Measurements from ENCODE around the gene ISL1. TPM values are rescaled to one million over a fixed set of nuclear protein-coding genes. Genes with fewer than 3 reads are reported as not detected.

Gene ISL1
- total and polyA plus RNA-seq, 2 of the 4 experiments (the other 2 are of a cell fraction): under 0.01 TPM; not detected in 1

- no peak overlapping the region for H3K56ac ChIP-seq (ENCODE audit: extremely low read depth, insufficient read depth, low read length)
- H3K36me3 ChIP-seq (ENCODE audit: control insufficient read depth, insufficient read depth, low read length): no peaks in the 10 kb centered on the region
- intact Hi-C loops (cut with micrococcal nuclease) (no loop called here), in situ Hi-C loops (cut with MboI; ENCODE audit: low sequenced_read_pairs) (no loop called here), dilution Hi-C loops (cut with HindIII; ENCODE audit: low sequenced_read_pairs, unreplicated experiment) (no loop called here)
- H3K18ac ChIP-seq (ENCODE audit: low read depth, low read length): no peak overlapping the region
- H2BK20ac ChIP-seq (ENCODE audit: low read depth, low read length): no peak overlapping the region
- POLR2A ChIA-PET (ENCODE audit: unreplicated experiment): no interaction called here
- no peaks in the 10 kb centered on the region for H3K4me1 ChIP-seq (ENCODE audit: control insufficient read depth, insufficient read depth, low read length)
- no peak overlapping the region for H3K9ac ChIP-seq (ENCODE audit: low read depth, low read length)
- no peak overlapping the region for H4K8ac ChIP-seq (ENCODE audit: low read depth in 2 of 2, low read length in 2 of 2)
- no peak overlapping the region for H2BK5ac ChIP-seq (ENCODE audit: low read depth, low read length, poor library complexity, severe bottlenecking)
- H3K9me1 ChIP-seq (ENCODE audit: insufficient read depth, low read length): no peaks in the 10 kb centered on the region
- no peak overlapping the region for H3K14ac ChIP-seq (replicated peaks; ENCODE audit: low read depth, low read length)
- no TSS peak for BruUV-seq (replicated peaks)
- no peak overlapping the region for H2AK9ac ChIP-seq (replicated peaks; ENCODE audit: low read depth, low read length, poor library complexity)
- H4K5ac ChIP-seq (ENCODE audit: low read depth, low read length): no peak overlapping the region
- no peak overlapping the region for H3K4me3 ChIP-seq (ENCODE audit: insufficient read depth, low read depth, low read length)
- no peaks in the 10 kb centered on the region for H3K79me1 ChIP-seq (ENCODE audit: low read depth in 1 of 2, low read length in 2 of 2)
- no peak overlapping the region for H3K27ac ChIP-seq (ENCODE audit: insufficient read depth, low read length)
- no peaks in the 10 kb centered on the region for H4K20me1 ChIP-seq (ENCODE audit: insufficient read depth, low read length)
- no CpG with 5 or more reads among the region's 2 CpGs for WGBS, 2 experiments (ENCODE audit: extremely low coverage in 2 of 2, insufficient read length in 1 of 2)
- H3K4me2 ChIP-seq (ENCODE audit: low read depth, low read length): no peak overlapping the region
- H2AK5ac ChIP-seq (ENCODE audit: low read depth, low read length): no peak overlapping the region
- H2BK120ac ChIP-seq (ENCODE audit: low read depth, low read length): no peak overlapping the region
- ATAC-seq (ENCODE audit: low read depth) (no peak), DNase-seq (no peak)
- no peak overlapping the region for H3K23ac ChIP-seq (ENCODE audit: low read depth, low read length)
- H2AFZ ChIP-seq (replicated peaks; ENCODE audit: low read length, poor library complexity): no peak overlapping the region
- H3K27me3 ChIP-seq (ENCODE audit: control insufficient read depth, insufficient read depth, low read length): no peaks in the 10 kb centered on the region
- H4K91ac ChIP-seq (ENCODE audit: insufficient read depth, low read depth, low read length): no peak overlapping the region
- CTCF ChIA-PET: no interaction called here
- H3K4ac ChIP-seq (ENCODE audit: low read depth, low read length): no peak overlapping the region
- H2BK15ac ChIP-seq (ENCODE audit: low read depth, low read length): no peak overlapping the region
- TF ChIP-seq SMC3 (IDR thresholded peaks at IDR 0.05; ENCODE audit: low read depth, low read length): no peak
- no peak for TF ChIP-seq CTCF (conservative IDR thresholded peaks at IDR 0.05; ENCODE audit: low read depth, low read length)
- TF ChIP-seq NFE2L2 (IDR thresholded peaks at IDR 0.05; ENCODE audit: low read depth, low read length): no peak
- no peak for TF ChIP-seq CHD1 (IDR thresholded peaks at IDR 0.05; ENCODE audit: low read depth, low read length)
- TF ChIP-seq RAD21 (IDR thresholded peaks at IDR 0.05; ENCODE audit: low read length): no peak
- no peak for TF ChIP-seq MAZ (IDR thresholded peaks at IDR 0.05; ENCODE audit: borderline replicate concordance, low read depth, low read length)
- TF ChIP-seq, protein P1, sequence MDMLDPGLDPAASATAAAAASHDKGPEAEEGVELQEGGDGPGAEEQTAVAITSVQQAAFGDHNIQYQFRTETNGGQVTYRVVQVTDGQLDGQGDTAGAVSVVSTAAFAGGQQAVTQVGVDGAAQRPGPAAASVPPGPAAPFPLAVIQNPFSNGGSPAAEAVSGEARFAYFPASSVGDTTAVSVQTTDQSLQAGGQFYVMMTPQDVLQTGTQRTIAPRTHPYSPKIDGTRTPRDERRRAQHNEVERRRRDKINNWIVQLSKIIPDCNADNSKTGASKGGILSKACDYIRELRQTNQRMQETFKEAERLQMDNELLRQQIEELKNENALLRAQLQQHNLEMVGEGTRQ (IDR thresholded peaks at IDR 0.05; ENCODE audit: low read depth, low read length): no peak
- TF ChIP-seq POLR2A (IDR thresholded peaks at IDR 0.05; ENCODE audit: low read depth, low read length): no peak
- no peak for TF ChIP-seq RCOR1 (IDR thresholded peaks at IDR 0.05; ENCODE audit: insufficient replicate concordance, low read length)
- TF ChIP-seq MAFK (IDR thresholded peaks at IDR 0.05; ENCODE audit: low read depth, low read length): no peak
- no peak for TF ChIP-seq CEBPB (IDR thresholded peaks at IDR 0.05; ENCODE audit: low read depth, low read length)
- no peak for TF ChIP-seq FOS (IDR thresholded peaks at IDR 0.05; ENCODE audit: low read depth, low read length)
- TF ChIP-seq BHLHE40 (IDR thresholded peaks at IDR 0.05; ENCODE audit: low read depth, low read length): no peak
- no peak for TF ChIP-seq ELK1 (IDR thresholded peaks at IDR 0.05; ENCODE audit: borderline replicate concordance, low read depth, low read length)
- peaks cover 5% of the 10 kb centered on the region for H3K9me3 ChIP-seq (ENCODE audit: control insufficient read depth, insufficient read depth, low read length)
Observed at GRCh38 chr5:51345106-51345505, 38.1 kb upstream of the ISL1 start.
